Measurements from ENCODE around the gene CLINT1. TPM values are rescaled to one million over a fixed set of nuclear protein-coding genes. Genes with fewer than 3 reads are reported as not detected.

The CLINT1 gene
- total RNA-seq, 1 experiment from 2014 or later: 79.6 TPM

GRCh38 chr5:157821405-157821804, 37.5 kb downstream of the CLINT1 start (continued):
- no peak for TF ChIP-seq E2F1 (CRISPR knock-in tag; IDR thresholded peaks at IDR 0.05)
- TF ChIP-seq NR2C2 (CRISPR knock-in tag; IDR thresholded peaks at IDR 0.05): no peak
- no peak for TF ChIP-seq RORB (CRISPR knock-in tag; IDR thresholded peaks at IDR 0.05)
- TF ChIP-seq, protein P1, sequence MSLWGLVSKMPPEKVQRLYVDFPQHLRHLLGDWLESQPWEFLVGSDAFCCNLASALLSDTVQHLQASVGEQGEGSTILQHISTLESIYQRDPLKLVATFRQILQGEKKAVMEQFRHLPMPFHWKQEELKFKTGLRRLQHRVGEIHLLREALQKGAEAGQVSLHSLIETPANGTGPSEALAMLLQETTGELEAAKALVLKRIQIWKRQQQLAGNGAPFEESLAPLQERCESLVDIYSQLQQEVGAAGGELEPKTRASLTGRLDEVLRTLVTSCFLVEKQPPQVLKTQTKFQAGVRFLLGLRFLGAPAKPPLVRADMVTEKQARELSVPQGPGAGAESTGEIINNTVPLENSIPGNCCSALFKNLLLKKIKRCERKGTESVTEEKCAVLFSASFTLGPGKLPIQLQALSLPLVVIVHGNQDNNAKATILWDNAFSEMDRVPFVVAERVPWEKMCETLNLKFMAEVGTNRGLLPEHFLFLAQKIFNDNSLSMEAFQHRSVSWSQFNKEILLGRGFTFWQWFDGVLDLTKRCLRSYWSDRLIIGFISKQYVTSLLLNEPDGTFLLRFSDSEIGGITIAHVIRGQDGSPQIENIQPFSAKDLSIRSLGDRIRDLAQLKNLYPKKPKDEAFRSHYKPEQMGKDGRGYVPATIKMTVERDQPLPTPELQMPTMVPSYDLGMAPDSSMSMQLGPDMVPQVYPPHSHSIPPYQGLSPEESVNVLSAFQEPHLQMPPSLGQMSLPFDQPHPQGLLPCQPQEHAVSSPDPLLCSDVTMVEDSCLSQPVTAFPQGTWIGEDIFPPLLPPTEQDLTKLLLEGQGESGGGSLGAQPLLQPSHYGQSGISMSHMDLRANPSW (CRISPR knock-in tag; conservative IDR thresholded peaks at IDR 0.05; ENCODE audit: low read depth): no peak

- ChIA-PET CTCF (interaction anchor here (0.6 to 1.9 kb wide), 5 partner anchors 9 to 174 kb away, joined by 3 to 13 read pairs (median 7); no protein-coding TSS in a partner anchor), POLR2A (no interaction called here)
- Mint-ChIP-seq H3K4me3 (no peak overlapping the region), H3K27me3 (ENCODE audit: low read depth) (no peaks in the 10 kb centered on the region), H3K9me3 (no peaks in the 10 kb centered on the region), H3K36me3 (peaks cover 3% of the 10 kb centered on the region), H3K4me1 (peaks cover 42% of the 10 kb centered on the region), H3K27ac (peak overlapping the region; percentile 61; the same call in 1 of the 2 replicates)
- TF ChIP-seq ZNF671 (CRISPR knock-in tag; IDR thresholded peaks at IDR 0.05): no peak
- no peak for TF ChIP-seq JUN (CRISPR knock-in tag; IDR thresholded peaks at IDR 0.05)
- no peak for TF ChIP-seq CDX4 (CRISPR knock-in tag; IDR thresholded peaks at IDR 0.05; ENCODE audit: borderline replicate concordance)
- TF ChIP-seq FOXK1 (CRISPR knock-in tag; IDR thresholded peaks at IDR 0.05): no peak
- no peak for TF ChIP-seq E2F1 (CRISPR knock-in tag; IDR thresholded peaks at IDR 0.05)
- TF ChIP-seq CTCF (IDR thresholded peaks at IDR 0.05): peak; percentile 27; the same call in 1 of the 2 replicates
- TF ChIP-seq CREB1 (CRISPR knock-in tag; IDR thresholded peaks at IDR 0.05): no peak
- no peak for TF ChIP-seq NR1H2 (CRISPR knock-in tag; IDR thresholded peaks at IDR 0.05)
- TF ChIP-seq ETV6 (CRISPR knock-in tag; IDR thresholded peaks at IDR 0.05): no peak
- DNase-seq (ENCODE audit: low spot score): no peak
- ATAC-seq: no peak; the same call in 1 of the 2 replicates
These were observed 38.2 kb downstream of the CLINT1 start for GRCh38 chr5:157820593-157821252.

DNA sequence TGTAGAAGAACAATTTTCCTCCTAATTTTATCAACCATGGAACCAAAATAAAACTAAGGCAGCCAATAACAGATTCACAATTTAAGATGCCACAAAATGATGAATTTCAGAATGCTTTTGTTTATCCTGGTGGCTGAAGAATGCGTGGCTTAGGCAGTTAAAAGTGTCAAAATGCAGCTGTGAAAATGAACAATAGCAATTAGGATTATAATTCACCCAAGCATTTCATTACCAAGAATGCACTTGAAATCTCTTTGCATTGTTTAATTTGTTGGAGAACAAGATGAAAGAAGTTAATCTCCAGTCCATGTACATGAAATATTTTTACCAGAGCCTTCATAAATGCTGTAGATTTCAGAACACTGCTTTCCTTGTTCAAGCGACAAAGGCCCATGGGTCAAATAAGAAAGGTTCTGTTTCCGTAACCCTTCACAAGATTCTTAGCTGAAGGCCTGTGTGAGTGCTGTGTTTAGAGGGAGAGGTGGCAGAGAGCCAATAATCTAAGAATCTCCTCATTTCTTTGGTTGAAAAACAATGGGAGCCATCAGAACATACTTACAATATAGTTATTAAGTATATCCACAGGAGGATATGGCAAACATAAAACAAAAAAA, 39.3 kb downstream of the CLINT1 start:
- no peak for DNase-seq (ENCODE audit: low spot score)
- H3K36me3 Mint-ChIP-seq: peaks cover 3% of the 10 kb centered on the region
- H3K4me3 Mint-ChIP-seq: no peak overlapping the region
- H3K27ac Mint-ChIP-seq: peak overlapping the region; percentile 10
- H3K27me3 Mint-ChIP-seq (ENCODE audit: low read depth): no peaks in the 10 kb centered on the region
- CTCF ChIA-PET: interaction anchor here (1.2 to 1.9 kb wide), 4 partner anchors 10 to 175 kb away, joined by 6 to 13 read pairs (median 7); no protein-coding TSS in a partner anchor
- ATAC-seq: no peak
- H3K9me3 Mint-ChIP-seq: no peaks in the 10 kb centered on the region
- POLR2A ChIA-PET: no interaction called here
- peaks cover 41% of the 10 kb centered on the region for H3K4me1 Mint-ChIP-seq
- TF ChIP-seq NR3C1 (CRISPR knock-in tag; conservative IDR thresholded peaks at IDR 0.05; ENCODE audit: low read depth) (no peak), MYBL2 (CRISPR knock-in tag; IDR thresholded peaks at IDR 0.05) (no peak), AR (CRISPR knock-in tag; IDR thresholded peaks at IDR 0.05) (no peak), CREB1 (CRISPR knock-in tag; IDR thresholded peaks at IDR 0.05) (no peak), ZNF121 (CRISPR knock-in tag; IDR thresholded peaks at IDR 0.05) (no peak), NR2C2 (CRISPR knock-in tag; IDR thresholded peaks at IDR 0.05) (no peak), EMX1 (CRISPR knock-in tag; IDR thresholded peaks at IDR 0.05) (no peak), KAT7 (CRISPR knock-in tag; IDR thresholded peaks at IDR 0.05; ENCODE audit: borderline replicate concordance) (no peak), ZNF138 (CRISPR knock-in tag; conservative IDR thresholded peaks at IDR 0.05) (no peak), ZNF232 (CRISPR knock-in tag; IDR thresholded peaks at IDR 0.05) (no peak), ATF1 (CRISPR knock-in tag; IDR thresholded peaks at IDR 0.05) (no peak), TEAD4 (CRISPR knock-in tag; IDR thresholded peaks at IDR 0.05) (no peak), PRRX2 (CRISPR knock-in tag; IDR thresholded peaks at IDR 0.05) (no peak)

Measured in WTC11 (cell line).